Medulla oblongata (tissue), 1 donor: ENCODE results near the gene TOP1.

Source experiments
- DNase-seq: peaks from one replicate; pipeline ENCODE4 v3.0.0-alpha.2; 2015; ENCODE audit errors: extremely low spot score

TOP1 gene

DNA sequence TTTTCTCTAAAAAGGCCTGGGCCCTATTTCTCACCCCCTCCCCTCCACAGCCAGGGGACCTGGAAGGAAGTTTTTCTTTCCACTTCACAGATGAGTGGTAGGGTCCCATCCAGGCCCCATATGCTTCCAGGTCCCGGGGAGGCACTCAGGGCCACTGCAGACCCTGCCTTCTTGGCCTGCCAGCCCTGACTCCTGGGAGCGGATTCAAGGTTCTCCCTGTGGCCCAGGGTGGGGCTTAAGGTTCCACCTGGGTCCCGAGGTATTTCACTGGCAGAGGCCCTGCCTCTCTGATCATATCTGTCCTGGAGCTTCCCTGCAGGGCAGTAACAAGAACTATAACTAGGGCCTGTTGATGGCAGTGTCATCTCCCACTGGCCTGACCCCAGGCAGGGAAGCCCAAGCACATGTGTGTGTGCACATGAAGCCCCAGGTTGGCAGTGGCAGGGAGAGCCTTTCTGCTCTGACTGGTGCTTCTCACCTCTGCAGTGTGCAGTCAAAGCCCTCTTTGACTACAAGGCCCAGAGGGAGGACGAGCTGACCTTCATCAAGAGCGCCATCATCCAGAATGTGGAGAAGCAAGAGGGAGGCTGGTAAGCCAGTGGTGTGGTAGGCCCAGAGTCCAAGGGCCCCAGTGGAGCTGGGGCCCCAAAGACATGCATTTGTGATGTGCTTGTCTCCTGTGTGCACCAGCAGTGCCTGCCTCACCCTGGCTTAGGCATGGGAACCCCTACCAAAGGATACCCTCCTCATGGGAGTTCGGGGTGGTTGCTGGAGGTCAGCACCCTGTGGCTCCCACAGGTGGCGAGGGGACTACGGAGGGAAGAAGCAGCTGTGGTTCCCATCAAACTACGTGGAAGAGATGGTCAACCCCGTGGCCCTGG is 139.9 kb downstream of the TOP1 start:
- no peak for DNase-seq

DNA sequence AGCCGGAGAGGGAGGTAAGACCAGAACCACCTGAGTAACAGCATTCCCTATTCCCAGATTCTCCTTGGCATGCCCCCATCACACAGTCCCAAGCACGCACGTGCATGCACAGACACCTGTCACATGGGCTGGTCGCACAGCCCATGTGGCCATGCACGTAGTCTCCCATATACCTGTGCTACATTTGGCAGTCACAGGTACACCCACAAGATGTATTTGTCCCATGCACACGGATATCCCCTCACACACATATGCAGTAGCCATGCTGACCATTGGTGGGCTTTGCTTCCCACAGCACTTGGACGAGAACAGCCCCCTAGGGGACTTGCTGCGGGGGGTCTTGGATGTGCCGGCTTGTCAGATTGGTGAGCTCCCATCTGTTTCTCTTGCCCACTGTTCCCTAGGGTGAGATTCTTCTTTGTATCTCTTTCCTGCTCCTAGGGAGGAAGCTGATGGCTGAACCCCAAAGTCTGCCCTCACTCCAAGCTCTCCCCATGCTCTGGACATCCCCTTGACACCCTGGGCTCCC is 140.6 kb downstream of the TOP1 start:
- no peak for DNase-seq

DNA sequence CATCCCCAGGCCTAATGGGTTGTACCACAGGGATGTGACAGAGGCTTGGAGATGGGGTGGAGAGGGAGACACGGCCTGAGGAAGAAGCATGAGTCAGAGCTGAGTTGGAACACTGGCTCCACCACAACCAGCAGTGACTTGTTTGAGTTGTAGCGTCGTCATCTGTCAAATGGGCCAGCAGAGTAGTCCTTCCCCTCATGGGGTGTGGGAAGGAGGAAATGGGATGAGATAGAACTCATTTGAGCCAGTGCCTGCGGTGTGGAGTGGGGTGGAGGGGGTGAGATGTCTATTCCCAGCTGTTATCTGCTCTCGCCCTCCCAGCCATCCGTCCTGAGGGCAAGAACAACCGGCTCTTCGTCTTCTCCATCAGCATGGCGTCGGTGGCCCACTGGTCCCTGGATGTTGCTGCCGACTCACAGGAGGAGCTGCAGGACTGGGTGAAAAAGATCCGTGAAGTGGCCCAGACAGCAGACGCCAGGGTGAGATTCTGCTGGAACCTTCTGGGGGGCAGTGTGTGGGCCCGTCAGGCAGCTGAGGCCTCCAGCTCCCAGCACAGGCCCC is 141.2 kb downstream of the TOP1 start:
- DNase-seq, result no peak

DNA sequence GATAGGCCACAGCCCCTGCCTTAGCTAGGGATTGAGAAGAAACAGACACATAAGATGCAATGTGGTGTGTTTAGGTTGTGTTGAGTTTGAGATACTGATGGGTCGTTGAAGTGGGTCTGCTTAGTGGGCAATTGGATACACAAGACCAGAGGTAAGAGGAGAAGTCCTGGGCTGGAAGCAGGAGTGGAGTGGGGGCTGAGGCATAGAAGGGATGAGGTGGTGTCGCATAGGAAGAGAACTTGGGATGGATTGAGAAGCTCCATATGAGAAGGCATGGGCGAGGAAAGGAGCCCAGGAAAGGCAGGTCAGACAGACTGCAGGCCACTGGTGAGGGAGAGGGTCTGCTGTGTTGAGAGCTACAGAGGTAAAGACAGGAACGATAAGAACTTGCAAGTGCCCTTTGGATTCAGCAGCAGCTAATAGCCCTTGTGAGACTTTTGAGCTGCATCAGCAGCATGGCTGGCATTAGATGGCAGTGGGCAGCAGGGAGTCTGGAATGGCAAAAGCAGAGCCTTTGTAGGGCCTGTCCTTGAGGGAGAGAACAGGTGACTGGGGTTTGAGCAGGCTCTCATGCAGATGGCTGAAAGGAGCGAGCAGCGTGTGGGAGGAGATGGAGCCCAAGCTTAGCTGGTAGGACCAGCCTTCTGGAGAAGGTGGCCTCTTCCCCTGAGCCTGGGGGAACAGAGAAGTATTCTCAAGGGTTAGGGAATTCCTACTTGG is 141.9 kb downstream of the TOP1 start:
- no peak for DNase-seq

DNA sequence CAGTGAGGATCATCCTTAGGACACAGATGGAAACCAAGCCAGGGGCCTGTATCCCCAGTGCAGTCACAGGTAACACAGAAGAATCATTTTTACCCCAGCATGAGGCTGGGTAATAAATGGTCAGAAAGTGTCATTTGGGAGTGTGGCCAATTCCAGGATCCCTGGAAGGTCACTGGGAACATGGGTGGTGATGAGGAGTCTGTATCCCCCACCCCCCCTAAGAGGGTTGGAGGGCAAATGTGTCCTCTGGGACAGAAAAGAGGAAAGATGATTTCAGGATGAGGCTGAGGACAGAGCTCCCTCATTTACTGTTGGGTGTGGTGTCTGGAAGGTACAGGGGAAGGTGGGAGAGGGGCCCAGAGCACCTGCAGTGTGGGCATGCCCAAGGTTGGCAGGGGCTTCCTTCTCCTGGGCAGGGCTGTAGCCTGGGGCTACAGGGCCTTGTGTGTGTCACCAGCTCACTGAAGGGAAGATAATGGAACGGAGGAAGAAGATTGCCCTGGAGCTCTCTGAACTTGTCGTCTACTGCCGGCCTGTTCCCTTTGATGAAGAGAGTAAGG is 143.2 kb downstream of the TOP1 start:
- DNase-seq, result no peak

DNA sequence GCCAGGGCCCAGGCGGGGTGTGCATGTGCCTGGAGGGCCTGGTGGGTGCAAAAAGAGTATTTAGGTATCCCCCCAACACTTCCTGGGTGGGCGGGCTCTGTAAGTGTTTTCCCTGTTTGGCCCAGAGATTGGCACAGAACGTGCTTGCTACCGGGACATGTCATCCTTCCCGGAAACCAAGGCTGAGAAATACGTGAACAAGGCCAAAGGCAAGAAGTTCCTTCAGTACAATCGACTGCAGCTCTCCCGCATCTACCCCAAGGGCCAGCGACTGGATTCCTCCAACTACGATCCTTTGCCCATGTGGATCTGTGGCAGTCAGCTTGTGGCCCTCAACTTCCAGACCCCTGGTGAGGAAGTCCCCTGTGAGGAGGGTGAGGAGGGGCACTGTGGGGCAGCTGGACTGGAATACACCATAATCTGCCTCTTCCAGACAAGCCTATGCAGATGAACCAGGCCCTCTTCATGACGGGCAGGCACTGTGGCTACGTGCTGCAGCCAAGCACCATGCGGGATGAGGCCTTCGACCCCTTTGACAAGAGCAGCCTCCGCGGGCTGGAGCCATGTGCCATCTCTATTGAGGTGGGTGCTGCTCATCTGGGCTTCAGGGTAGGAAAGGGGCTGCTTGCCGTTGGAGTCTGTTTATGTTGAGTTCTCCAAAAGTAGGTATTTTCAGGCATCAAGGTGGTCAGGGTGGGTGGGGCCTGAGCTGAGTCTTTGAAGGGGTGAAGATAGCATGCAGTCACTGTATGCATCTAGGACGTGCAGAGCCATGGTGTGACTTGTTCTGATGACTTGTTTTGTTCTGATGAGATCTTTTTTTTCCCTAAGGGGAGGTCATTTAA is 143.9 kb downstream of the TOP1 start:
- no peak for DNase-seq

DNA sequence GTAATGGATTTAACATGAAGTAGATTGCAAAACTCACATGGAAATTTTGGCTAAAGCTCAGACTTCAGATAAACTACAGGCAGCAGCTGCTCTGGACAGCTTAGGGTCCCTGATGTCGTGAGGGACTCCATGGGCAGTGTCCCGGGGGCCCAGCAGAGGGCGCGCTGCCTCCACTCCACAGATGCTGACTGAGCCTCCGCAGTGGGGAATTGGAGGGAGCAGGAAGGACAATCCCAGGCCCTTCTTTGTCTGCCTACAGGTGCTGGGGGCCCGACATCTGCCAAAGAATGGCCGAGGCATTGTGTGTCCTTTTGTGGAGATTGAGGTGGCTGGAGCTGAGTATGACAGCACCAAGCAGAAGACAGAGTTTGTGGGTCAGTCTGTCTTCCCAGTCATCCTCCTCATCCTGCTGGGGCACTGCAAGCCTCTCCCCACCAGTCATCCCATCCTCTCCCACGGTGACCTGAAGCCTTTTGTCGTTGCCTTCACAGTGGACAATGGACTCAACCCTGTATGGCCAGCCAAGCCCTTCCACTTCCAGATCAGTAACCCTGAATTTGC is 144.6 kb downstream of the TOP1 start:
- DNase-seq, result peak; percentile 93

DNA sequence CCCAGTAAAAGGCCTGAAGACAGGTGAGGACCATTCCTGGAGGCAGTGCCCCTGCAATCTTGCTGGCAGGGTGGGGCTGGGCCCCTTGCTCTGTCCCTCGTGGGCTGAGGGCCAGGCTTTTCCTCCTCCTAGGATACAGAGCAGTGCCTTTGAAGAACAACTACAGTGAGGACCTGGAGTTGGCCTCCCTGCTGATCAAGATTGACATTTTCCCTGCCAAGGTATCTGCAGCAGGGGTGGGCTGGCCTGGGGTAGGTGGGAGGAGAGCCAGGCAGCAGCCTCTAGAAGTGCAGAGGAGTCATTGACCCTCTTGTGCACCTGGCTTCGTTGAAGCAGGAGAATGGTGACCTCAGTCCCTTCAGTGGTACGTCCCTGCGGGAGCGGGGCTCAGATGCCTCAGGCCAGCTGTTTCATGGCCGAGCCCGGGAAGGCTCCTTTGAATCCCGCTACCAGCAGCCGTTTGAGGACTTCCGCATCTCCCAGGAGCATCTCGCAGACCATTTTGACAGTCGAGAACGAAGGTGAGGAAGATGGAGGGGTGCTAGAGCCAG is 145.2 kb downstream of the TOP1 start:
- no peak for DNase-seq
